ENCODE results near the gene ASPHD1.

Gene ASPHD1

DNA sequence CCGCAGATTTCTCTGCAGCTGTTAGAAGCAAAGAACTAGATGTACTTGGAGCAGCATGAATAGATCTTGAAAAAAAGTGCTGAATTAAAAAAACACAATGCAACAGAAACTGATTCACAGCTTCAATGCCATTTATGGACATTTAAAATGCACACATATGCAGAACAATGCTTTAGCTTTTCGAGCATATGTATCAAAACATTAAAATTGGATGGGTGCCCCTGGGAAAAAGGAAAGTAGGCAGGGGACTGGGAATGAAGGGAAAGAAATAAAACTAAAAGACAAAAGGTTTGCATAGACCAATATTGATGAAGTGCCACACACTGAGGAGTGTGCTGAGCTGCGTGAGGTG lies 20.7 kb downstream of the ASPHD1 start:
- Histone ChIP-seq H3K27me3 (ENCODE audit: control insufficient read depth in 1 of 2, insufficient read depth in 1 of 2, low read length in 2 of 2) (no peaks in the 10 kb centered on the region), H3K14ac (ENCODE audit: low read length in 2 of 2) (no peak overlapping the region), H4K91ac (ENCODE audit: low read length) (no peak overlapping the region), H3K23ac (ENCODE audit: low read length in 2 of 2) (no peak overlapping the region), H2BK12ac (ENCODE audit: low read length in 2 of 2) (no peak overlapping the region), H3K36me3 (ENCODE audit: control insufficient read depth in 1 of 2, insufficient read depth in 2 of 2, low read depth in 1 of 2, low read length in 2 of 2) (peaks cover 24 to 58% of the 10 kb centered on the region in 2 experiments), H3K9ac (ENCODE audit: low read length) (no peak overlapping the region), H3K4ac (ENCODE audit: low read depth in 1 of 2, low read length in 2 of 2) (no peak overlapping the region), H4K8ac (ENCODE audit: low read length) (no peak overlapping the region), H3K9me3 (ENCODE audit: control insufficient read depth, low read length) (no peaks in the 10 kb centered on the region), H3K79me1 (replicated peaks; ENCODE audit: low read length, poor library complexity, severe bottlenecking) (peaks cover 24% of the 10 kb centered on the region), H2BK120ac (ENCODE audit: low read depth, low read length) (no peak overlapping the region), H2BK15ac (ENCODE audit: low read depth, poor library complexity, severe bottlenecking) (no peak overlapping the region), H3K4me1 (ENCODE audit: control insufficient read depth, insufficient read depth, low read depth, low read length) (peaks cover 11% of the 10 kb centered on the region), H3K18ac (ENCODE audit: low read depth in 1 of 2, low read length in 2 of 2) (no peak overlapping the region), H3K4me2 (ENCODE audit: low read length, poor library complexity, severe bottlenecking) (no peak overlapping the region), H3K4me3 (ENCODE audit: insufficient read depth in 1 of 2, low read depth in 1 of 2, low read length in 2 of 2) (no peak overlapping the region), H2AK5ac (ENCODE audit: low read length, severe bottlenecking) (no peak overlapping the region), H2AFZ (ENCODE audit: low read depth, low read length) (no peak overlapping the region), H2BK5ac (ENCODE audit: low read depth, low read length, poor library complexity, severe bottlenecking) (no peak overlapping the region), H3K27ac (ENCODE audit: low read length, poor library complexity, severe bottlenecking) (no peak overlapping the region)
- 98% methylated on average over 2 of the region's 3 CpGs for WGBS
- no peak for DNase-seq

DNA sequence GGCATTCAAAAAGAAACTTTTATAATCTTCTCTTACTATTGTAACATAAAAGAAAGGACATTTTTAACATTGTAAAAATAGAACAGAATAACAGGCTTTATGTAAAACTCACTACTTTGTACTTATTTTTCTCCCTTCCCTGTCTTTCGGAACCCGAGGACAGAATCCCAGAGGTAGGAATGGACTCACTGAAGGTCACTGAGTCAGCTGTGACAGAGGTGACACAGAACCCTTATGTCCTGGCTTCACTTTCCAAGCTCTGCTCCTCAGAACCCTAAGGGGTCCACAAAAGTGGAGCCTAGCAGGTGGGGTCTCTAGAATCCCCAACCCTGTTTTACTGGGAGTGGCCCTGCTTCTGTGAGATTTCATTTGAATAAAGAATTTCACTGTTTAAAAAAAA lies 22.0 kb downstream of the ASPHD1 start:
- Histone ChIP-seq H2BK120ac (ENCODE audit: low read depth, low read length) (no peak overlapping the region), H3K9me3 (ENCODE audit: control insufficient read depth, low read length) (no peaks in the 10 kb centered on the region), H3K23ac (ENCODE audit: low read length in 2 of 2) (no peak overlapping the region), H3K4me2 (ENCODE audit: low read length, poor library complexity, severe bottlenecking) (no peak overlapping the region), H2BK5ac (ENCODE audit: low read depth, low read length, poor library complexity, severe bottlenecking) (no peak overlapping the region), H3K27me3 (ENCODE audit: control insufficient read depth in 1 of 2, insufficient read depth in 1 of 2, low read length in 2 of 2) (no peaks in the 10 kb centered on the region), H2AFZ (ENCODE audit: low read depth, low read length) (no peak overlapping the region), H3K27ac (ENCODE audit: low read length, poor library complexity, severe bottlenecking) (no peak overlapping the region), H2BK15ac (ENCODE audit: low read depth, poor library complexity, severe bottlenecking) (no peak overlapping the region), H3K4ac (ENCODE audit: low read depth in 1 of 2, low read length in 2 of 2) (no peak overlapping the region), H3K14ac (ENCODE audit: low read length in 2 of 2) (no peak overlapping the region), H3K18ac (ENCODE audit: low read depth in 1 of 2, low read length in 2 of 2) (no peak overlapping the region), H3K4me3 (ENCODE audit: insufficient read depth in 1 of 2, low read depth in 1 of 2, low read length in 2 of 2) (no peak overlapping the region), H2AK5ac (ENCODE audit: low read length, severe bottlenecking) (no peak overlapping the region), H3K36me3 (ENCODE audit: control insufficient read depth in 1 of 2, insufficient read depth in 2 of 2, low read depth in 1 of 2, low read length in 2 of 2) (peaks cover 18 to 50% of the 10 kb centered on the region in 2 experiments), H3K9ac (ENCODE audit: low read length) (no peak overlapping the region), H4K91ac (ENCODE audit: low read length) (no peak overlapping the region), H4K8ac (ENCODE audit: low read length) (no peak overlapping the region), H3K4me1 (ENCODE audit: control insufficient read depth, insufficient read depth, low read depth, low read length) (peaks cover 15% of the 10 kb centered on the region), H3K79me1 (replicated peaks; ENCODE audit: low read length, poor library complexity, severe bottlenecking) (peaks cover 21% of the 10 kb centered on the region), H2BK12ac (ENCODE audit: low read length in 2 of 2) (no peak overlapping the region)
- WGBS: 100% methylated on average over 2 of the region's 2 CpGs
- no peak for DNase-seq

DNA sequence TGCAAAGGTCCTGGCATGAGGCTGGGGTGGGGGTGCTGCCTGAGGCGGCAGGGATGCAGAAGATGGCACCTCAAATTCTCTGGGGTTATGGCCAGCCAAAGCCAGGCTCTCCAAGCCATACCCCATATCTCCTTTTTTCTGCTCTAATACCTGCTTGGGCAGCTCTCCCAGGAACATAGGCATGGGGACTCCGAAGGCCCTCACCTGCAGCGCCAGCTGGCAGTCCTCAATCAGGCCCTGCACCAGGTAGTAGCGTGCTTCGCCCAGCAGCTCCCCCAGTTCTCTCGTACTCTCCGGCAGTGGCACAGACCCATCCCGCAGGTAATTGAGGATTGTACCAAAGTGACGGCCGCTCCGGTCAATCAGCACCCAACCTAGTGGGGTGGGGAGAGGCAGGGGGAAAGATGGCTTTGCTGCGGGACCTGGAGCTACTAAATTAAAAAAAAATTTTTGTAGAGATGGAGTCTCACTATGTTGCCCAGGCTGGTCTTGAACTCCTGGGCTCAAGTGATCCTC lies 22.8 kb downstream of the ASPHD1 start:
- Histone ChIP-seq H2BK15ac (ENCODE audit: low read depth, poor library complexity, severe bottlenecking) (no peak overlapping the region), H3K27ac (ENCODE audit: low read length, poor library complexity, severe bottlenecking) (no peak overlapping the region), H4K8ac (ENCODE audit: low read length) (no peak overlapping the region), H3K36me3 (ENCODE audit: control insufficient read depth in 1 of 2, insufficient read depth in 2 of 2, low read depth in 1 of 2, low read length in 2 of 2) (peaks cover 14 to 46% of the 10 kb centered on the region in 2 experiments), H3K4me2 (ENCODE audit: low read length, poor library complexity, severe bottlenecking) (no peak overlapping the region), H3K9me3 (ENCODE audit: control insufficient read depth, low read length) (no peaks in the 10 kb centered on the region), H3K4me1 (ENCODE audit: control insufficient read depth, insufficient read depth, low read depth, low read length) (peaks cover 16% of the 10 kb centered on the region), H4K91ac (ENCODE audit: low read length) (no peak overlapping the region), H3K18ac (ENCODE audit: low read depth in 1 of 2, low read length in 2 of 2) (no peak overlapping the region), H2AFZ (ENCODE audit: low read depth, low read length) (no peak overlapping the region), H3K14ac (ENCODE audit: low read length in 2 of 2) (no peak overlapping the region), H3K79me1 (replicated peaks; ENCODE audit: low read length, poor library complexity, severe bottlenecking) (peaks cover 21% of the 10 kb centered on the region), H3K23ac (ENCODE audit: low read length in 2 of 2) (peak overlapping the region in 1 of 2 experiments; percentile 69), H3K27me3 (ENCODE audit: control insufficient read depth in 1 of 2, insufficient read depth in 1 of 2, low read length in 2 of 2) (no peaks in the 10 kb centered on the region), H2AK5ac (ENCODE audit: low read length, severe bottlenecking) (no peak overlapping the region), H2BK5ac (ENCODE audit: low read depth, low read length, poor library complexity, severe bottlenecking) (no peak overlapping the region), H3K9ac (ENCODE audit: low read length) (no peak overlapping the region), H2BK12ac (ENCODE audit: low read length in 2 of 2) (no peak overlapping the region), H3K4ac (ENCODE audit: low read depth in 1 of 2, low read length in 2 of 2) (no peak overlapping the region), H2BK120ac (ENCODE audit: low read depth, low read length) (no peak overlapping the region), H3K4me3 (ENCODE audit: insufficient read depth in 1 of 2, low read depth in 1 of 2, low read length in 2 of 2) (no peak overlapping the region)
- WGBS: 97% methylated on average over 12 of the region's 12 CpGs
- no peak for DNase-seq

DNA sequence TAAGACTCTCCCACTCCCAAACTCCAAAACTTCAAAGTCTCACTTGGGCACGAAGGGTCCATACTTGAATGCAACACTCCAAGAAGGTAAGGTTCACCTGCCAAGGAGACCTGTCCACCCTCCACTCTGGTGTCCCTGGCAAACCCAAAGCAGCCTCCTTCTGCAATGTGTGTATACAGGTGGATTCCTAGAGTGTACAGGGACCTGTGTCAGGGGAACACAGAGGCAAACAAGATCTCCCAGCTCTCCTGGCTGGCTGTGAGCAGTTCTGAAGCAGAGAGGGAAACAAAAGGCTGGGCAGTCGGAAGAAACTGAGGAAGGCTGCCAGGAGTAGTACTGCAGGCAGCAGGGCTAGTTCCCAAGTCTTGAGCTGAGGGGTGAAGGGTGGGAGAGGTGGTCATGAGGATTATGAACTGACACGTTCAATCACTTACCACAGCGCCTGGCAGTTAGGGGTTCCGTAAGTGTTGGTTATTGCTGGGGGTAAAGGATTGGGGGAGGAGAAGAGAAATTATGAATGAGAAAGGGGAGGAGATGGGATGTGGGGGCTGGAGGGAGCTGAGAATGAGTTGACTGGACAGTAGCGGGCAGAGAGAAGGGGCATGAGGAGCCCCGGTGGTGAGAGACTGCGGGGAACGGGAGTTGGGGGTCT lies 24.9 kb downstream of the ASPHD1 start:
- H2AFZ ChIP-seq (ENCODE audit: low read depth, low read length): no peak overlapping the region
- DNase-seq: peak; percentile 25
- H3K79me1 ChIP-seq (replicated peaks; ENCODE audit: low read length, poor library complexity, severe bottlenecking): peaks cover 18% of the 10 kb centered on the region
- H3K9me3 ChIP-seq (ENCODE audit: control insufficient read depth, low read length): no peaks in the 10 kb centered on the region
- WGBS: 10% methylated on average over 9 of the region's 9 CpGs
- peak overlapping the region in 1 of 2 experiments; percentile 93 for H3K18ac ChIP-seq (ENCODE audit: low read depth in 1 of 2, low read length in 2 of 2)
- peak overlapping the region in 1 of 2 experiments; percentile 64 for H3K23ac ChIP-seq (ENCODE audit: low read length in 2 of 2)
- no peaks in the 10 kb centered on the region for H3K27me3 ChIP-seq (ENCODE audit: control insufficient read depth in 1 of 2, insufficient read depth in 1 of 2, low read length in 2 of 2)
- peak overlapping the region in 1 of 2 experiments; percentile 62 for H3K4ac ChIP-seq (ENCODE audit: low read depth in 1 of 2, low read length in 2 of 2)
- H2BK120ac ChIP-seq (ENCODE audit: low read depth, low read length): no peak overlapping the region
- no peak overlapping the region for H2BK12ac ChIP-seq (ENCODE audit: low read length in 2 of 2)
- H3K14ac ChIP-seq (ENCODE audit: low read length in 2 of 2): peak overlapping the region in 1 of 2 experiments; percentile 92
- H2BK15ac ChIP-seq (ENCODE audit: low read depth, poor library complexity, severe bottlenecking): no peak overlapping the region
- peak overlapping the region; percentile 93 for H3K9ac ChIP-seq (ENCODE audit: low read length)
- H3K4me1 ChIP-seq (ENCODE audit: control insufficient read depth, insufficient read depth, low read depth, low read length): peaks cover 16% of the 10 kb centered on the region
- no peak overlapping the region for H2BK5ac ChIP-seq (ENCODE audit: low read depth, low read length, poor library complexity, severe bottlenecking)
- no peak overlapping the region for H3K27ac ChIP-seq (ENCODE audit: low read length, poor library complexity, severe bottlenecking)
- no peak overlapping the region for H2AK5ac ChIP-seq (ENCODE audit: low read length, severe bottlenecking)
- H3K36me3 ChIP-seq (ENCODE audit: control insufficient read depth in 1 of 2, insufficient read depth in 2 of 2, low read depth in 1 of 2, low read length in 2 of 2): peaks cover 7 to 29% of the 10 kb centered on the region in 2 experiments
- H4K91ac ChIP-seq (ENCODE audit: low read length): no peak overlapping the region
- H3K4me3 ChIP-seq (ENCODE audit: insufficient read depth in 1 of 2, low read depth in 1 of 2, low read length in 2 of 2): peak overlapping the region; percentile 82 to 88
- H3K4me2 ChIP-seq (ENCODE audit: low read length, poor library complexity, severe bottlenecking): peak overlapping the region; percentile 75
- H4K8ac ChIP-seq (ENCODE audit: low read length): no peak overlapping the region

All from mesenchymal stem cell (in vitro differentiated cells and primary cell).